NCI-H748 (cell line): ENCODE measurements around the gene FEM1B.

Source experiments
- DNase-seq: peaks from one replicate; lab custom pipeline; 2025; ENCODE audit not compliant: unreplicated experiment; lab: John Stamatoyannopoulos, UW

Gene FEM1B

DNA sequence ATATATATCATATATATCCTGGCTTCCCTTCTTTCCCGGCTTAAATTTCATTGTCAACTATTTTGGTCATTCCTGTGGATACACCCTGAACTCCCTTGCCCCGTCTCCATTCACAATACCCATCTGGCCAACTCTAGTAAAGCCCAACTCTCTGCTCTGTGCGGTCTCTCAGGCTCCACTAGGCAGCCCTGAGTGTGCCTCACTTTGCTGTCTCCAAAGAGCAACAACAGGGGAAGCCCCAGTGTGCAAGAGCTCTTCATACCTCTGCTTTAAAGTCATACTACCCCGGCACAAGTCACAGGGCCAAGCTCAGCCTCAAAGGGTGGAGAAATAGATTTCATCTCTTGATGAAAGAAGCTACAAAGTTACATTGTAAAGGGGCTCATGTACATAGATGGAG is 18.9 kb upstream of the FEM1B start:
- DNase-seq, result no peak

GRCh38 chr15:68259883-68260282 is 17.7 kb upstream of the FEM1B start:
- DNase-seq, result peak; percentile 28

GRCh38 chr15:68261241-68261640 is 16.3 kb upstream of the FEM1B start:
- DNase-seq, result no peak

GRCh38 chr15:68261980-68262379 is 15.6 kb upstream of the FEM1B start:
- DNase-seq, result no peak

DNA sequence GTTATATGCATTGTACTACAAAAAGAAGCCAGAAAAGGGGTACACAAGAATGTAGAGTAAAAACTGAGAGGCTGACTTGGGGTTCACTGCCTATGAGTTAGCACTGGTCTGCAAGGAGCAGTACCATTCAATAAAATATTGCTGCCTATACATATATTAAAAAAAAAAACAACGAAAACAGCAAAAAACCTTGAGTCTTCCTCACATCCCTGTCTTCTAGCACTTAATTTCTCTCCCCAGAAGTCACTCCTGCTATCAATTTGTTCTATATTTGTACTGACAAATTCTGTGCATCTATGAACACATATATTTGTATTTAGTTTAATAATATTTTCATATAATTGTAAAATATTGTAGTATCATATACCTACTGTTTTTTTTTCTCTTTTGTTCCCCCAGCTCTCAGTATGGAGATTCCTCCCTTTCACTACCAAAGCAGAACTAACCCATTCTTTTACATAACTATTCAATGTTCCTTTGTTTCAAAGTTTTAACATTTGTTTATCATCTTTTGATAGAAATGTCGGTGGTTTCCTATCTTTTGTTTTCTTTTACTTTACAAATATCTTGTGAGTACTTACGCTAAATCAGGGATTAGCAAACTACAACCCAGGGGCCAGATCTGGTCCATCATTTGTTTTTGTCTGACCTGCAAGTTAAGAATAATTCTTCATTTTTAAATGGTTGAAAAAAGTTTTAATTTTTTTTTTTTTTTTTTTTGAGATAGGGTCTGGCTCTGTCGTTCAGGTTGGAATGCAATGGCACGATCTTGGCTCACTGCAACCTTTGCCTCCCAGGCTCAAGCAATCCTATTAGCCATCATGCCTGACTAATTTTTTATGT is 14.8 kb upstream of the FEM1B start:
- no peak for DNase-seq

GRCh38 chr15:68264282-68264681 is 13.3 kb upstream of the FEM1B start:
- no peak for DNase-seq

DNA sequence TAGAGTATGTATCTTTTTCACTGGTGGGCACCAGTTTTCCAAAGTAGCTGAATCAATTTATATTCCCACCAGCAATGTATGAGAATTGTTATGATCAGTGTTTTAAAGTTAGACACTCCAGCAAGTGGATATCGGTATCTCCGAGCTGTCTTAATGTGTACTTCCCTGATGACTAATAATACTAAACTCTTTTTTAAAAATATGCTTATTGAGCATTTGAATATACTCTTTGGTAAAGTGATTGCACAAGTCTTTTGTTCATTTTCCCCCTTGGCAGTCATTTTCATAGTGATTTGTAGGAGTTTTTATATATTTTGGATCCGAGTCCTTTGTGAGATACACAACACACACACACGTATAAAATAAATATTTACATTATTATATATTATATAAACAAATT is 12.5 kb upstream of the FEM1B start:
- DNase-seq, result no peak

DNA sequence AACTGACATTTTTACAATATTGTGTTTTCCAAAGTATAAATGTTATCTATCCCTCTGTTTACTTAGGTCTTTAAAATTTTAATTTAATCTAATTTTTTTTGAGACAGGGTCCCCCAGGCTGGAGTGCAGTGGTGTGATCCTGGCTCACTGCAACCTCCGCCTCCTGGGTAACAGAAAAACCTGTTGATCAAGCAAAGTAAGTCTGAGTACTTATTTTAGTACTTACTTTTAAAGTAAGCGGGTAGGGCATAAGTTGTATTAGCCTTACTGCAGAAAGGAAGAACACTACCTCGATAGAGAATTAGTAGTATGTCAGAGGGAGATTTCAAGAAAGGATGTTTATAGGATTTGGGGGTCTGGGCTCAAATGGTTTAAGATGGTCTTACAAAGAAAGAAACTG is 11.9 kb upstream of the FEM1B start:
- no peak for DNase-seq

- no peak for DNase-seq
These were observed 9.1 kb upstream of the FEM1B start for GRCh38 chr15:68268405-68268804.

DNA sequence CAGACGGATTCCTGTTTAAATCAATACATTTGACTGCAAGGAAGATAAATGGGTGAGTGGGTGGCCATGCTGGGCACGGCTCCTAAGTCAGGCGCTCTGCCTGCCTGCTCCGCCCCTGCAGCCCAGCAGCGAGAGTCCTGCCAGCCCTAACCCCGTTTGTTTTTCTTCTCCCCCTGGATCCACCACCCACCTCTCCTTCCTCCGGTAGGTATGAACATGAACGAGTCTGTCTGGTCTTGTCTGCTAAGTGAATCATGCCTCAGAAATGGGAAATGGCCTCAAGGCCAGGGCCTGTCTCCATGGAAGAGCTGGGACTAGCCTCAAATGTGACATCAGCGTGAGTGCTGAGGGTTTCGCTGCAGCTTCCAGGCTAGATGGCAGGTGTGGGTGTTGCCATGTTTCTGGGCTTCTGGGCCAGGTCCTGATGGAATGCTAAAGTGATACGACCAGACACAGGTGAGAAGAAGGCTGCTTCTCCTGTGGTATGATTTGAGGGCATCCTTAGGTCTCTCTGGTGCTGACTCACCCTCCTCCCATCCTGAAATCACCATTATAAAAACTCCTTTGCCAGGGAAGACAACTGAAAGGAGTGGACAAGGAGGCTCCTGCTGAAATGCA is 5.6 kb upstream of the FEM1B start:
- DNase-seq, result peak; percentile 7

DNA sequence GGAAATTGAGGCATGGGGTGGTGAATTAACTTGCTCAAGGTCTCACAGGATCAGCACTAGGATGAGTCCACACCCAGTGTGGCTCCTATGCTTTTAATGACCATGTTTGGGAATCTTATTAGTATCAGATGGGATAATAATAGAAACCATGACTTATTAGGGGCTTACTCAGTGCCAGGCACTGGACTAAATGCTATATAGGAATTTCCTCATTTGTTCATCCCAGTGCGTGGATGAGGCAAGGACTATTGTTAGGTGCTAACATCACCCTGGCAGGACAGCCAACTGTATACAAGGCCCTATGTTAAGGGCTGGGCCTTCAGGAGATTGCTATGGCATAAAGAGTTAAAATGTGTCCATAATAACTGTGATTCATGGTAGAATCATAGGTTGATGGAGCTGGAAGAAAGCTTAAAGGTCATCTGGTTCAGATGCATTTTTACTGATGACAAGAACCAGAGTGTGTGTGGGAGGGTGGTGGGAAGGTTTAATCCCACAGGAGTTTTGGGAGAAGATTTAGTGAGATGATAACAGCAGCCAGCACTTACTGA is 4.7 kb upstream of the FEM1B start:
- DNase-seq, result no peak

- no peak for DNase-seq
These were observed 3.2 kb upstream of the FEM1B start for GRCh38 chr15:68274201-68274848.

DNA sequence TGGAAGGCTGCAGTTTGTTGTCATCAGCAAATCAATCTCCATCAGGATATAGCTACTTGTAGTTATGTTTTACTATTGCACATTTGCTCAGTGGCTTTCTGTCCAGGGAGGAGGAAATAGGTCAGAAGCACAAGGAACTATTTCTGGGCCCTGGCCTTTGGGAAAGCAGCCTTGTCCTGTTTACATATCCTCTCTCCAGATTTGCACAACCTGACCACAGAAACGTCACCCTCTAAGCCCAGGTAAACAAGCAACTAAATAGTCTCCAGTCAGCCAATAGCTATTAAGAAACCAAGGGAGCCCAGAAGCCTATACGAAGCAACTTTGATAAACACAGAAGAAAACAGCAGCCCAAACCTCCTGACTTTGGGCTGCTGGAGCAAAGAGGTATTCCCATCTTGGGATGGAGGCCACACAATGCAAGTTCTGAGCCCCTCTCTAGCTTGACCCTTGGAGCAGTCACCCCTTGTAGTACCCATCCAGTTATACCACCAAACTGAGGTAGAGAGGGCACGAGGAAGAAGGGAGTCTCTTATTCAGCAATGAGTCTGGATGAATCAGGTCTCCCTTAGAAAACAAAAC is 2.3 kb upstream of the FEM1B start:
- DNase-seq, result no peak

DNA sequence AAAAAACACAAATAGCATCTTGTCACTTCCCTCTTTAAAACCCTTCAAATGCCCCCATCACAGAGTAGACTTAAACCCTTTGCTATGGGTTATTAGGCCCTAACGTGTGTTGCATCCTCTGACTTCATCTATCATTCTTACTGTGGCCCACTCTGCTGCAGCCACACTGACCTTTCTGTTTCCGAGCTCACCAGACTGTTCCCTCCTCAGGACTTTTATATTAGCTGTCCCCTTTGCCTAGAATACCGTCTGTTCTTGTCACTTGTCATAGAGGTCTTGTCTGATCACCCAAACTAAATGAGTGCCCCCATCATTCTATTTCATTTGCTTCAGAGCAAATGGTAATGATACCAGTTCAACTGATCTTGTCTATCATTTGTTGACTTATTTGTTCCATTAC is 877 bp upstream of the FEM1B start:
- no peak for DNase-seq

- DNase-seq, result peak; percentile 70
These were observed 378 bp upstream of the FEM1B start for GRCh38 chr15:68277131-68277602.

DNA sequence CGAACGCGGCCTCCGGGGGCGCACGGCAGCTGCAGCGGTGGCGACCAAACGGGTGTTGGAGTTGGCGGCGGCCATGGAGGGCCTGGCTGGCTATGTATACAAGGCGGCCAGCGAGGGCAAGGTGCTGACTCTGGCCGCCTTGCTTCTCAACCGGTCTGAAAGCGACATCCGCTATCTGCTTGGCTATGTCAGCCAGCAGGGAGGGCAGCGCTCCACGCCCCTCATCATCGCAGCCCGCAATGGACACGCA is 725 bp downstream of the FEM1B start:
- DNase-seq, result no peak

- peak; percentile 27 for DNase-seq
These were observed 1.3 kb downstream of the FEM1B start for GRCh38 chr15:68278595-68279405.

GRCh38 chr15:68279779-68280753 is 2.5 kb downstream of the FEM1B start:
- no peak for DNase-seq

DNA sequence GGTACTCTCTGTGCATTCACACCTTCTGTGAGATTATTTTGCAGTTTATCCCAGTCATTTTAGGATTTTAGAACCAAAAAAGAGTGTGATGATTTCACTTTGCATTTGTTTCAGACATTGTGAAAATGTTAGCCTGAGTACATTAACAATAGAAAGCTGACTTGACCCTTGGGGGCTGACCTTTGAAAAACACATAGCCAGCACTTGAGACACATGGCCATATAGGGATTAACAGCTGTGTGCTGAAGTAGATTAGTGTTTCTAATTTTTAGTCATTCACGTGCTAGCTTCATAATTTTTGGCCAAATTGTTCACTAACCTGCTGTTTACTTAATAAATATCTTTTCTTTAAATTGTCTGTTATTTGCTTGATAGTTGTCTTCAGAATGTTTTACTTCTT is 3.5 kb downstream of the FEM1B start:
- no peak for DNase-seq

DNA sequence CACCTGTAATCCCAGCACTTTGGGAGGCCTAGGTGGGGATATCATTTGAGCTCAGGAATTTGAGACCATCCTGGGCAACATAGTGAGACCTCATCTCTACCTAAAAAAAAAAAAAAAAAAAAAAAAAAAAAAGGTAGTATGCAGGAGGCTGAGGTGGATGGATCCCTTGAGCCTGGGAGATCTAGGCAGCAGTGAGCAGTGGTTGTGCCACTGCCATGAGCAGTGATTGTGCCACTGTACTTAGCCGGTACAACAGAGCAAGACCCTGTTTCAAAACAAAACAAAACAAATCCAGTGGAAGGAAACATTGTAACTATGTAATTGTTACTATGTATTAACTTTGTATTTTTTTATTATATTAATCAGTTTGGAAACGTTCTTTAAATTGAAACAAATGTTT is 5.9 kb downstream of the FEM1B start:
- DNase-seq, result no peak
